NB4 (cell line): ENCODE measurements around the gene FXYD4.
"Not testable (repeated sequence)": the region's sequence is repeated elsewhere in the genome, so short reads cannot be mapped to it uniquely, and the experiment has no call there.

Experiments used
- DNase-seq: peaks from one replicate; pipeline ENCODE4 v3.0.0; 2010; ENCODE audit warnings: low read depth
- H3K4me3 ChIP-seq: one replicate; pipeline ENCODE4 v1.5.1; 2011; ENCODE audit warnings: mild to moderate bottlenecking, low read depth, low read length, moderate library complexity
- MYC ChIP-seq: IDR thresholded peaks from 2 replicates; pipeline ENCODE4 v1.6.1; 2011; ENCODE audit warnings: low read depth, low read length
- POLR2A ChIP-seq: IDR thresholded peaks from 2 replicates; pipeline ENCODE4 v1.6.1; 2011; ENCODE audit warnings: mild to moderate bottlenecking; ENCODE audit not compliant: insufficient read length; ENCODE audit errors: extremely low read depth
- TF ChIP-seq, protein P1 (sequence below): IDR thresholded peaks from one replicate; pipeline ENCODE4 v1.5.1; 2012; ENCODE audit warnings: low read depth, low read length
- TF ChIP-seq, protein P2 (sequence below): IDR thresholded peaks from 2 replicates; pipeline ENCODE4 v1.6.1; 2011; ENCODE audit warnings: low read depth, low read length

The FXYD4 gene

DNA sequence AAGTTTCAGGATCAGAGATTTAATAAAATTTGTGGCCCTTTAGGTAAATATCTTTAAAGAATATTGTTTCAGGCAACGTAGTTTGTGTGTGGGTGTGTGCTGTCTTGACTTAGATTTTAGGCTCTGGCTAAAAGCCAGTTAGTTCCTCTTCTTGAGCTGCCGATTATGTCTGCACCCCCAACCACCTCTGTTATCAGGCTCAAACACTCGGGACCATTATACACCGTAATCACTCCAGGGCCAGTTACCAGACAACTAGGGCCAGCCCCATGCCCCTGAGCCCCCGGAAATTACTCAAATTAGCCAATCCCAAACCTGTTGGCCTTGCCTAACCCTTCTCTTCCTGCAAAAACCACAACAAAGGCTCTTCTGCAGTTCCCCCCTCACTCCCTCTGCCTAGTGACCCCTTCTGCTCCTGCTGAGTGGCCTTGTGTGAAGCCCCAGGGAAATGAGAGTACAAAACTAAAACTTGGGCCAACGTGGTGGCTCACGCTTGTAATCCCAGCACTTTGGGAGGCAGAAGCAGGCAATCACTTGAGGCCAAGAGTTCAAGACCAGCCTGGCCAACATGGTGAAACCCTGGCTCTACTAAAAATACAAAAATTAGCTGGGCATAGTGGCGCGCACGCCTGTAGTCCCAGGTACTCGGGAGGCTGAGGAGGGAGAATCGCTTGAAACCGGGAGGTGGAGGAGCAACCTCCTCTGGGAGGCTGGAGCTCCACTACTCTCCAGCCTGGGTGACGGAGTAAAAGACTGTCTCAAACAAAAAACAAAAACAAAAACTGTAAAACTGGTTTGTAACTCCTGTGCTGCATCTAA lies 46.7 kb downstream of the FXYD4 start:
- peak; percentile 99 for DNase-seq
- TF ChIP-seq POLR2A (peak; percentile 27), MYC (peak; percentile 92)
- TF ChIP-seq, protein P1, sequence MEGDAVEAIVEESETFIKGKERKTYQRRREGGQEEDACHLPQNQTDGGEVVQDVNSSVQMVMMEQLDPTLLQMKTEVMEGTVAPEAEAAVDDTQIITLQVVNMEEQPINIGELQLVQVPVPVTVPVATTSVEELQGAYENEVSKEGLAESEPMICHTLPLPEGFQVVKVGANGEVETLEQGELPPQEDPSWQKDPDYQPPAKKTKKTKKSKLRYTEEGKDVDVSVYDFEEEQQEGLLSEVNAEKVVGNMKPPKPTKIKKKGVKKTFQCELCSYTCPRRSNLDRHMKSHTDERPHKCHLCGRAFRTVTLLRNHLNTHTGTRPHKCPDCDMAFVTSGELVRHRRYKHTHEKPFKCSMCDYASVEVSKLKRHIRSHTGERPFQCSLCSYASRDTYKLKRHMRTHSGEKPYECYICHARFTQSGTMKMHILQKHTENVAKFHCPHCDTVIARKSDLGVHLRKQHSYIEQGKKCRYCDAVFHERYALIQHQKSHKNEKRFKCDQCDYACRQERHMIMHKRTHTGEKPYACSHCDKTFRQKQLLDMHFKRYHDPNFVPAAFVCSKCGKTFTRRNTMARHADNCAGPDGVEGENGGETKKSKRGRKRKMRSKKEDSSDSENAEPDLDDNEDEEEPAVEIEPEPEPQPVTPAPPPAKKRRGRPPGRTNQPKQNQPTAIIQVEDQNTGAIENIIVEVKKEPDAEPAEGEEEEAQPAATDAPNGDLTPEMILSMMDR = no peak
- TF ChIP-seq, protein P2, sequence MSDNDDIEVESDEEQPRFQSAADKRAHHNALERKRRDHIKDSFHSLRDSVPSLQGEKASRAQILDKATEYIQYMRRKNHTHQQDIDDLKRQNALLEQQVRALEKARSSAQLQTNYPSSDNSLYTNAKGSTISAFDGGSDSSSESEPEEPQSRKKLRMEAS = peak; percentile 62
- peak overlapping the region; percentile 50 for H3K4me3 ChIP-seq

DNA sequence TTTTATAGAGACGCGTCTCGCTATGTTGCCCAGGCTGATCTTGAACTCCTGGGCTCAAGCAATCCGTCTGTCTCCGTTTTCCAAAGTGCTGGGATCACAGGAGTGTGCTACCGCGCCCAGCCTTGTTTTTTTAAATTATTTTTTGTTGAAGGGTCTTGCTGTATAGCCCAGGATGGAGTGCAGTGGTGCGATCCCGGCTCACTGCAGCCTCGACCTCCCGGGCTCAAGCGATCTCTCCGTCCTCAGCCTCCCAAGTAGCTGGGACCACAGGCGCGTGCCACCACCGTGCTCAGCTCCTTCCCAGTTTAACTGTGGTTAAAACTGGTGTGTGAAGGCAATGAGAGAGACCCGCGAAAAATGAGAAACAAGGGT lies 48.5 kb downstream of the FXYD4 start:
- TF ChIP-seq POLR2A (no peak), MYC (no peak)
- TF ChIP-seq, protein P1 = no peak
- TF ChIP-seq, protein P2 = no peak
- no peak for DNase-seq
- H3K4me3 ChIP-seq = peak overlapping the region; percentile 50

DNA sequence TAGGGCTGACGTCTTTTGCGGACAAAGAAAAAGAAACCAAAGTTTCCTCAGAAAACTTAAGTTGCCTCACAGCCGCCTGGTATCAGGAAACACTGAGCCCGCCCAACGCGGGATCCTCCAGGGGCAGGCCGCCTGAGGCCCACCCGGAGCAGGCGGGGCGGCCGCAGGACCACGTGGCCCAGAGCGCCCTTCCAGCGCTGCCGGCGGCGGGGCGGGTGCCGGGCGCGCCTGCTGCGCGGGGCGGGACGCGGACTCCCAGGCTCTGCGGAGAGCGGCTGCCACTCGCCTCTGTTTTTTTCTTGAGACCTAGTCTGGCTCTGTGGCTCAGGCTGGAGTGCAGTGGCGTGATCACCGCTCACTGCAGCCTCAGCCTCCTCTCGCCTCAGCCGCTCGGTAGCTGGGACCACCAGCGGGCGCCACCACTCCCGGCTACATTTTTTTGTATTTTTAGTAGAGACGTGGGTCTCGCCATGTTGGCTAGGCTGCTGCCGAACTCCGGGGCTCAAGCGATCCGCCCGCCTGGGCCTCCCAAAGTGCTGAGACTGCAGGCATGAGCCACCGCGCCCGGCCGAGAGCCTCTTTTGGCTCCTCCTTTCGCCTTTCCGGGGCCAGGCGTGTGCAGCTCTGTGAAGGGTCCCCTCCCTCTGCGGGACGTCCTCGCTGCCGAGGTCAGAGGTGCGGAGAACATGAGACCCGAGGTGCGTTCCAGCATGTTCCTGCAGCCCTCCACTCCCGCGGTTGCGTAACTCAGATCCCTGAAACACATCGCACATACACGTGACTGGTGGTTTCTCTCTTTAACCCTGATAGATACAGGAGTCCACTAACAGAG lies 49.1 kb downstream of the FXYD4 start:
- H3K4me3 ChIP-seq = peak overlapping the region; percentile 50
- TF ChIP-seq MYC (peak; percentile 80), POLR2A (peak; percentile 58)
- TF ChIP-seq, protein P2 = peak; percentile 93
- TF ChIP-seq, protein P1 = no peak
- DNase-seq = peak; percentile 97

DNA sequence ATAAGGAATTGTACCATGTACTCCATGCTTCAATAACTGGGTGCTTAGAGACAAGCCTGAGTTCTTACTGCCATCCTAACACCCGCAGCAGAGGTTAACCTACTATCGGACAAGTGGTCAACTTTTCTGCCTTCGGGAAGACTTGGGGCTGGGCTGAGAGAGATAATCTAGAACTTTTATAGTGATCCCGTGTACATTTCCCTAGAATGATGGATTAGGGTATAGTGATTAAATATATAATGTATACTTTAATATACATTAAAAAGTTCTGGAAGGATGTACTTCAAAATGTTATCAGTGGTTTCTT lies 49.7 kb downstream of the FXYD4 start:
- H3K4me3 ChIP-seq = peak overlapping the region; percentile 46
- no peak for DNase-seq
- TF ChIP-seq, protein P1 = no peak
- no peak for TF ChIP-seq POLR2A
- TF ChIP-seq MYC = no peak
- TF ChIP-seq, protein P2 = no peak

DNA sequence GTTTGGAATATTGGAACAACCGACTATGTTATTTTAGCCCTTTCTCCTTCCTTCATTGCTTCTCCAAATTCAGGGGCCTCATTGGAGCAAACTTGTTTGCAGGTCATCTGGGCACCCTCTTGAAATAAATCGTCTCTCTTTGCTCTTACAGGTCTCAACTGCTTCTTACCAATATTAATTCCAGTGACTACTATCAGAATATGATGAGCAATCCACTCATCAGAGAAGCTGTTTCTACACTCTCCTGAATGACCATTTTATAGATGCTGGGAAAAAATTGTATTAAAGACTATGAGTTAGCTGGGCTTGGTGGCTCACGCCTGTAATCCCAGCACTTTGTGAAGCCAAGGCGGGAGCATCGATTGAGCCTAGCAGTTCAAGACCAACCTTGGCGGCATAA lies 50.1 kb downstream of the FXYD4 start:
- no peak for DNase-seq
- peak overlapping the region; percentile 46 for H3K4me3 ChIP-seq
- TF ChIP-seq MYC (no peak), POLR2A (no peak)
- TF ChIP-seq, protein P2 = no peak
- TF ChIP-seq, protein P1 = no peak

DNA sequence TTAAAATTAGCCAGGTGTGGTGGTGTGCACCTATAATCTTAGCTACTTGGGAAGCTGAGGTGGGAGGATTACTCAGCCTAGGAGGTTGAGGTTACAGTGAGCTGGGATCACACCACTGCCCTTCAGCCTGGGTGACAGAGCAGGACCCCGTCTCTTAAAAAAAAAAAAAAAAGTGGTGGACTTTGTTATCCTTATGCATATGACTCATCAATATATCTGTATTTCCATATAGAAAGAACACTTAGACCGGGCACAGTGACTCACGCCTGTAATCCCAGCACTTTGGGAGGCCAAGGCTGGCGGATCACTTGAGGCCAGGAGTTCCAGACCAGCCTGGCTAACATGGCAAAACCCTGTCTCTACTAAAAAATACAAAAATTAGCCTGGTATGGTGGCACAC lies 50.5 kb downstream of the FXYD4 start:
- not testable (repeated sequence) for H3K4me3 ChIP-seq, DNase-seq
